GM10847 (cell line): Measurements from ENCODE around the gene POU6F2.

Experiments
- POLR2A ChIP-seq: IDR thresholded peaks from 2 replicates; pipeline ENCODE4 v1.6.1; 2011; ENCODE audit not compliant: insufficient read length; ENCODE audit errors: extremely low read depth

Gene POU6F2

DNA sequence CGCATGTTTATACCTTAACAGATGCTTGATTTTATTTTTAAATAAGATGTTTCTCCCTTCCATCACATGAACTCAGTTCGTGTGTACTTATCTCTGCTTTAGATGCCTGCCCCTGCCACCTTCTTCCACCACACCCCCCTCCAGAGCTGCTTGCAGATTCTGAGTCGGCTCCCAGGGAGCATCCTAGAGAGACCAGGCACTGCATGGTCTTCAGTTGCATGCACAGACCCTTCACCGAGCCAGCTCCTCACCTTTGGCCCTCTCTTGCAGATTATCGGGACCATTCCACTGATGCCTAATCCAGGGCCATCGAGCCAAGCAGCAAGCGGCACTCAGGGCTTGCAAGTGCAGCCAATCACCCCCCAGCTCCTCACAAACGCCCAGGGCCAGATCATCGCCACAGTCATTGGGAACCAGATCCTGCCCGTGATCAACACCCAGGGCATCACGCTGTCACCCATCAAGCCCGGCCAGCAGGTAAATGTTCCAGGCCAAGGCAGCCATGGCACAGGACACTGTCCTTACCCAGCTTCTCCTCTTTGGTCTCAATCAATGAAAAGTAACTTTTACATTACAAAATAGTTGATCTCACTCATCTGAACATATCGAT is 455.2 kb downstream of the POU6F2 start:
- TF ChIP-seq POLR2A: no peak

DNA sequence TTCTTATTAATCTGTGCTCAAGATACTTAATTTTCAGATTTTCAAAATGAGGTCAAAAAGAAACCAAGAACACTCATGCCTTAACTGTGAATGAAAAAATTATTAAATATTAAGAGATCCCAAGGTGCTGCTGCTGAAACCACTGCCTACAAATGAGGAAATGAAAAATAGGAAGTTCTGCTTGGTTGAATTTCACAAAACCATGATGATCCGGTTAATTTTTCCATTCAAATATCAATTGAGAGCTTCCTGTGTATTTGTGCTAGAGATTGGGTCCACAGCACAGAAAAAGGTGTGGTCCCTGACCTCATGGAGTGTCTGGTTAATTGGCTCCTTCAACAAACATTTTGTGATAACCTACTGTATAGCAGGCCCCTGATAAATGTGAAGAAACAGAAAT is 455.8 kb downstream of the POU6F2 start:
- TF ChIP-seq POLR2A: no peak

DNA sequence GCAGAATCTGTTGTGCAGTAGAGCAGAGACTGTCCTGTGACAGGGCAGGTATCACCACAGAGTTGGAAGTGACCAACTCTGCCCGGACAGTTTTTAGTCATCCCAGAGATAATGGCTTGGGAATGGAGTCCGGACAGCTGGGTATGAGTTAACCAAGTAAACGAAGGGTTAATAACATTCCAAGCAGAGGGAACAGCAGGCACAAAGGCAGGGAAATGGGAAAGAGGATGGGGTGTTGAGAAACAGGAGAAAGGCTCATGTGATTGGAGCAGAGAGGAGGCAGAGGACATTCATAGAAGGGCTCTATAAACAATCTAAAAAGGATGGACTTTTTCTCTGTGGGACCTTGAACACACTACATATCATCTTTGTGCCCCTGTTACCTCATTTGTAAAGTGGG is 456.3 kb downstream of the POU6F2 start:
- TF ChIP-seq POLR2A: no peak

DNA sequence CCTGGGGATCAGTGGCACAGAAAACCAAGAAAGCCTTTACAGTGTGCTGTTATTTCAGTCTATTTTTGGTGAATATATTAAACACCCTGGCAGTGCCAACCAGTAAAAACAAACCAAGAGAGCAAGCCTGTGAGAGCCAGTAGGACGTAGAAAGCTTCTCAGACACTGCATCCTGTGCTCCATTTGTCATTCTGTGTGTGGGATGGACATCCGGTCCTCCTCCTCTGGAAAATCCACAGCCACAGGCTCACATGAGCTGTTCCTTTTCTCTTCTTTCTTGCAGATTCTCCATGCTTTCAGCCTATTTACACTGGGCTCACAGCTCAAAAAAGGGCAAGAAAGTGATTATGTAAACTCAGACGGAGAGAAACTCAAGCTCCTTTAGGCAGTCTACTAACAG is 468.8 kb downstream of the POU6F2 start:
- TF ChIP-seq POLR2A: no peak

DNA sequence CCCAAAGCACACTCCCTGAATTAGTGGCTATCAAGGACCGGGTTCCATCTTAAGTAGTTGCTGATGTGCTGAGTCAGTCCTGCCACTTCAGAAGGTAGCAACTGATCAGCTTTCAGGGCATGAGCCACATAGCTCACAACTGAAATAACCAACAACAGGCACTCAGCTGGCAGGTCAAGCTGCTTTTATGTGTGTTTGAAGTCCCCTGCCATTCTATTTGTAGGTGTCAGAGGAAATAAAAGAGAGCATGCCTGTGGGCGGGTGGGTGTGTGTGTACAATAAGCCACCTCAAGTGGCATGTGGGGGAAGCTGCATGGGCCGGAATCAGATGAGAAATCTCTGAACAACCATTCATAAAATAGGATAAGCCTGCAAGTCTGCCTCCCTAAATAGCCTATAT is 474.2 kb downstream of the POU6F2 start:
- TF ChIP-seq POLR2A: no peak

DNA sequence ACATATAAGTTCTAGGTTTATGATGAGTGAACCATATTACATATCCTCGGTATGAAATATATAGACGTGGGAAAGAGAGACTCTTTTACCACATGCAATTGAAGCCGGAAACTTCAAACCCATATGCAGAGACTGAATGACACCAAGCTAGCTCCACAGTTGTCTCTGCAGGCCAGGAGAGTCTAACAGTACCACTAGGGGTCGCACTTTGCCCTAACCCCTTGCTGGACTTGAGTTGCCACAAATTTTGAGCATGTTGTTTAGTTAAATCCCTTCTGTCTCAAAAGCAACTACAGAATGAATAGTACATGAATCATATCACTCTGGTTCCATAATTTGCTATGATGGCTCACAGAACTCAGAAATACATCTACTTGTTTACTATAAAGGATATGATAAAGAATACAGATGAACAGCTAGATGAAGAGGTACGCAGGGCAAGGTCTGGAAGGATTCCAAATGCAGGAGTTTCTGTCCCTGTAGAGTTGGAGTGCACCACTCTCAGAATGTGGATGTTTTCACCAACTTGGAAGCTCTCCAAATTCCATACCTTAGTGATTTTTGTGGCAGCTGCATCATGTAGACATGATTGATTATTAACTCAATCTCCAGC is 476.1 kb downstream of the POU6F2 start:
- TF ChIP-seq POLR2A: no peak

DNA sequence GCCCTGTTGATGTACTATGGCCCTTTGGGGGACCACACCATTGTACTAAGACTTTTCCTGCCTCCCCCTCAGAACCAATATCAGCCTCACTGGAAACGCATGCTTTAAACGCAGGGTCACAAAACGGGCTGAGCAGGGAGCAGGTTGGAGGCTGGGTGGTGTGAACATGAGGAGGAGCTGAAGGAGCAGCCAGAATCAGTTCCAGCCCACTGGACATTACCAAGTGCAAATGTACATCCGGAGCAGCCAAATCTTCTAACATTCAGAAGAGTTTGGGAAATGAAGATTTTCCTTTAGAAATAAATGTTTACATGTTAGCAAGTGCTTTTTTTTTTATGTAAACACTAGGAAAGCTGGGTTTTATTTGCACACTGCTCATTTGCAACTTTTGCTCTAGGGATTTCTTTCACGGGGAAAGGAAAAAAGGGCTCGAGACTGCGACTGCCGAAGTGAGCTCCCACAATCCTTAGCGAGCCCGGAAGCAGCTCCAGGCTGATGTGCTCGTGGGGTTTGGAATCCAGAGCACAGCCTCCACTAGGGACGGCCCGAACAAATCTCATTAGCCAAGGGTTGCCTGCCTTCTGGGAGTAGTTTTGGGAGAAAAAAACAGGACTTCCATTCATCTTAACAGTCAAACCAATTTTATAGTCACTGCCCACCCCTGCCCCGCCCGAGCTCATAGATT is 480.5 kb downstream of the POU6F2 start:
- no peak for TF ChIP-seq POLR2A

DNA sequence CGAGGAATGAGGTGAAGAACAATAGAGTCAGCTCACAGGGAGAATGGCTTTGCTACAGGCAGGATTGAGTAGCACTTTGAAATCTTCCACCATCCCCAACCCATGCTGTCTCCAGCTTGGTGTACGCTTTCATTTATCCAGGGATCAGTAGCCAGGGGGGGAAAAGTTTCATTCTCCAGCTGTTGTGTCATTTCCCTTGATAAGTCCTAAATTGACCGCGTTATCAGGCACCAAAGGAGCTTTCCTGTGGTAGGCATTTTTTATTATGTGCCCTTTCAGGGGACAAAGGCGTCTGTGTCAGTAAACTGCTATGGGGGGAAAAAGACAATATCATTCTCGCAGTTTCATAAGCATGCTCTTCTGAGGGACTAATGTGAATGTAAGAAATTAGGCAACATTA is 481.9 kb downstream of the POU6F2 start:
- no peak for TF ChIP-seq POLR2A

DNA sequence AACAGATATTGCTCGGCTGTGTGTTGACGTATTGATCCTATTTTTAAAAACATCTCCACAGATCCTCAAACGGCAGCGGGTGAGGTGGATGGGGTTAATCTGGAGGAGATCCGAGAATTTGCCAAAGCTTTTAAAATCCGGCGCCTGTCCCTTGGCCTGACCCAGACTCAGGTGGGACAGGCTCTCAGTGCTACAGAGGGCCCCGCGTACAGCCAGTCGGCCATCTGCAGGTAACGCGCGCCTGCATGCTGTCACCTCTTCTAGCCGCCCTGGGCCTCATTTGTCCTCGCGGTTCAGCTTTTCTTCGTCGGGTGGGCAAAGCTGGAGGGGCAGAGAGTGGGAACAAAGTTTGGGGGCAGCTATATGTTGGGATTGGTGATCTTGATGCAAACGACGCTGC is 482.8 kb downstream of the POU6F2 start:
- TF ChIP-seq POLR2A: no peak

DNA sequence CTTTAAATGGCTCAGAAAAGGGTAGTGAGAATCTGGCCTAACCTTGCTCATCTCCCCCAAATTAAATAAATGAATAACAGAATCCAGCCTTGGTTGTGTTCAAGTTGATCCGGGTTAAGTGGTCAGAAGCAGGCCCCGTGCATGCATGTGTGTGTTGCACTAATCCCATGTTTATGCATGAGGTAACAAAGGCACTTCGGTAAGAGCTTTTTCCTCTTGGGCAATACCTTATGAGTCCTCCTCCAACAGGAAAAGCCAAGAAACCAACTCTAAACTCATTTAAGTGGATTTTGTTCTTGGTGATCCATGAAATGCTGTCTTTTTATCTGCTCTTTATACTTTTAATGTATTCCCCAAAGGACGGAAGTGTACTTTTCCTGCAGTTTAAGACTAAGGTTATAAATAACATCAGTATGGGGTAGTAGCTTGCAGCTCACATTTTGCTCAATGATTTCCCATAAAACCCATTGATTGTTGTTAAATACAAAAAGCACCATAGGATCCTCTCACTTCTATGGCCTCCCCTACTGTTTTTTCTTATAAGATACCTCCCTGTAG is 483.6 kb downstream of the POU6F2 start:
- no peak for TF ChIP-seq POLR2A

DNA sequence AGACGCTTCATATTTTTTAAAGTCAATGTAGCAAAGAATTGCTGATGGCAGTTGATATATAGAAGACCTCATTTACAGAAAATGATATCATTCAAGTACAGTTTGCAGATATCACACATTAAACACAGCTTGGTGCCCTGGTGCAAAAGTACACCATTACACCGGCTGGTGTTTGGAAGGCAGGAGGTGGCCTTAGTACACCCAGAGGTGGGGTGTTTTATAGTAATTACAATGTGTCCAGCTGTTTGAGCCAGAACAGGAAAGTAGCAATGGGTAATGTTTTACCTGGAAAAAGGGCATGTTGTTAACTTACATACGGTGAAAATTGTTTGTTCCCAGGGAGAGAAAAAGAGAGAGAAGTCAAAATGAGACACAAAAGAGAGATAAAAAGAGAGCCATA is 485.5 kb downstream of the POU6F2 start:
- TF ChIP-seq POLR2A: no peak

DNA sequence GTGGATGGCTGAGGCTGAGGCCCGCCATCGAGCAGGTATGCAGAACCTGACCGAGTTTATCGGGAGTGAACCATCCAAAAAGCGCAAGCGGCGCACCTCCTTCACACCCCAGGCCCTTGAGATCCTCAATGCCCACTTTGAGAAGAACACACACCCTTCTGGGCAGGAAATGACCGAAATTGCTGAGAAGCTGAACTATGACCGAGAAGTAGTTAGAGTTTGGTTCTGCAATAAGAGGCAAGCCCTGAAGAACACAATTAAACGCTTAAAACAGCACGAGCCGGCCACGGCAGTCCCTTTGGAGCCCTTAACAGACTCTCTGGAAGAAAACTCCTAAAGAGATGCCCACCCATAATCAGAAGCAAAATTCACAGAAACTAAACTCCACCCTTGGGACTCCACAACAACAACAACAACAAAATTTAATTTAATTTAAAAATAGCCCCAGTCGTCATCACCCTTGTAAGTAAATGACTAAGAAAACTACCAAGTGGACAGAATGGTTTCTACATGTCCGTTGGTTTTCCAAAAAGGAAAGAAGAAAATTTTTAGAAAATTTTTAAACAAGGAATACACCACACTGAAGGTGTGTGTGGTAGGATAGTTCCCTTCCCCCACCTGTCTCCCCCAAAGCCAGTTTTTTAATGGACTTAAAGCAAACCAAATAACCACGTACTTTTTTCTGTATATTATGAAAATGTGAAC is 486.8 kb downstream of the POU6F2 start:
- no peak for TF ChIP-seq POLR2A

DNA sequence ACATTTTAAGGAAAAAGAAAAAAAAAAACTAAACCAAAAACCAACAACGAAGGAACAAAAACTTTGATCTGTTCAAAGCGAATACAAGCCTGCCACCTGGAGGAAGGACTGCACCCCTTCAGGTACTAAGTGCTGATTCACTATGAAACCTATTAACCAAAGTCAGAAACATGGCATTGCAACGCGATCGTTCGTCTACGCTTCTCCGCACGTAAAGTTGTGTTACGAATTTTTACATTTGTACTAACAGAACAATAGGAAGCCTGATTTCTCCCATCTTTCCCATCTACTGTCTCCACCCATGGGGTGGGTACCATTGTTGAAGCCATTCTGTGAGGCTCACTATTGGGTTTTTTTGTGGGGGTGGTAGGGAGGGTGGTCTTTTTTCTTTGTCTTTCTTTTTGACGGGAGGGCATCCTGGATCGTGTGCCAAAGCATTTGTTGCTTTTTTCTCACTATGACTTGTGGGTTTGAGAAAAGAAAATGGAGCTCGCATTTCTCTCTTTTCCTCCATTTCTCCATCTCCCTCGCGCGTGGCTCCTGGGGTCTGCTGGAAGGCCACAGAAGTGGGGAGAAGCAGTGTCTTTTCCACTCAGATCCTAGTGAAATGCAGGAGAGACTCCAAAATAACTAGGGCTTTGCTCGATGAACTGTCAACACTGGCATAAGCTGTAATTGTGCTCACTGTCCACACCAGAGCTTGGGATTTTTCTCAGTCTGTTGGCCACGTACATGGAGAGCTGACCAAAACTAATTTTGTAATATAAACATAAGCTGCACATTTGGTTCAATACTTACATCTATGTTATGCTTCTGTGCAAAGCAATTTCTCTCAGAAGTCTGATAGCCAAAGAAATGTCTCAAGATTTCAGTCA is 487.6 kb downstream of the POU6F2 start:
- no peak for TF ChIP-seq POLR2A

DNA sequence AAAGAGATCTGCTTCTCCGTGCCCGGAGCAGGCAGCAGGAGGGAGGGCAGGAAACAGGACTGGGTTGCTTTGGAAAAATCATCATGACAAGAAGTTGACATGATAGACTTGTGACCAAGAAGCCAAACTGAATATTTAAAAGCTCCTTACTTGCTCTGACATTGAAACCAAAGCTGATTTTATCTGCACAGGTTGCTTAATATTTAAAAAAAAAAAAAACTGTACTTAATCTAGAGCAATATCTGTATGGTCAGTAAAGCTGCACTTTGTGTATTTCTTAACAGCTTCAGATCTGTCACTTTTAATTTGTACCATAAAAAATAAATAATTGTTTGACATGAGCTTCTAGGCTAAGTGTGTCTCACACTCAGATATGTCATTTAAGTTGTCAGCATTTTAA is 490.6 kb downstream of the POU6F2 start:
- TF ChIP-seq POLR2A: no peak

DNA sequence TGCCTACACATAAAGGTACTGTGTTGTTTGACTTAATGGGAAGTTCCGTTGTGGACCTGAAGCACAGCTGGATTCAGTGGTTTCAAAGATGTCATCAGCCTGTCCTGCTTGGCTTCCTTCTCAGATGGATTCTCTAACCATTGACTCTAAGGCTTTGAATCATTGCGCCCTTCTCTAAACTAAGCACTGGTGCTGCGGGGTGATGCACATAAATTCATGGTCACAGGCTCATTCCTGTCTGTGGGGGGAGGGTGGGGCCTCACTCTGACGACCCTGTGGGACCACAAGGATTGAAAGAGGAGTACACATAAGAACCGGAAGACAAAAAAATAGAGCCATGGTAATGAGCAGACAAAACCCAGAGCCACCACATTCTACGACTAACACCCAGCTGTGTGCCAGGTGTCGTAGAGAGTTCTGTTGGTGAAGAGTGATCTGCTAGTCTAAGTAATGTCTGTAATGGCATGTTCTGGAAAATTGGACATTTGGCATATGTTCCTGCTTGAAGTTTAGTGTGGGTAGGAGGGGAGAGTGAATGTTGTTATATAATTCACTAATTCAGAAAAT is 491.2 kb downstream of the POU6F2 start:
- no peak for TF ChIP-seq POLR2A

DNA sequence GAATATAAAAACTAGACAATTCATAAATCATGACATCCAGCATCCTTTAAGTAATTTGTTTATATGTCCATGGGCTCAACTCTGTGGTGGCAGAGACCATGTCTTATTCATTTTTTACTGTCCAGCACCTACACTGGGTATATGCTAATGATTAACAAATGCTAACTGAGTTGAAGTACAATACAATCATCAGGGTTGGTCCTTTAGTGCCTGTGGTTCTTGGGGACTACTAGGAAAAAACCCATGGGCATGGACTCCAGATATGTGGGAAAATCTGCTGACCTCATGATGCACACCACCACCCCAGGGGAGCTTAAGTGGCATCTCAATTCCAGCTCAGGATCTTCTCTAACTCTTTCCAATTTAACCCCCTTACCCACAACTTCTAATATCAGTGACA is 503.2 kb downstream of the POU6F2 start:
- TF ChIP-seq POLR2A: no peak
